ENCODE data around the gene AGO4. TPM values are rescaled to one million over a fixed set of nuclear protein-coding genes. Genes with fewer than 3 reads are reported as not detected.

Gene AGO4
- total and polyA plus RNA-seq, 2 of the 8 experiments (the other 6 are each of a cell fraction or from before 2014, with no cell fraction given), result 5.5 to 7.7 TPM

GRCh38 chr1:35825255-35825654 lies 17.4 kb downstream of the AGO4 start (continued):
- no peak for TF ChIP-seq CHD7 (IDR thresholded peaks at IDR 0.05; ENCODE audit: insufficient replicate concordance, low read length)
- no peak for TF ChIP-seq SIX5 (IDR thresholded peaks at IDR 0.05; ENCODE audit: low read depth, low read length)
- no peak for TF ChIP-seq EP300 (IDR thresholded peaks at IDR 0.05; ENCODE audit: borderline replicate concordance in 1 of 2, low read depth in 2 of 2, low read length in 2 of 2)
- TF ChIP-seq RAD21 (IDR thresholded peaks at IDR 0.05 in 1 of 2, conservative IDR thresholded peaks at IDR 0.05 in 1 of 2; ENCODE audit: low read depth in 2 of 2, low read length in 2 of 2), result no peak
- no peak for TF ChIP-seq NANOG (IDR thresholded peaks at IDR 0.05; ENCODE audit: insufficient read depth, low read depth, low read length, poor library complexity, severe bottlenecking)
- no peak for TF ChIP-seq ATF2 (IDR thresholded peaks at IDR 0.05; ENCODE audit: low read length)
- TF ChIP-seq SAP30 (IDR thresholded peaks at IDR 0.05; ENCODE audit: insufficient read depth, insufficient replicate concordance, low read length), result no peak
- no peak for TF ChIP-seq RFX5 (IDR thresholded peaks at IDR 0.05; ENCODE audit: borderline replicate concordance, low read depth, low read length)
- TF ChIP-seq JUN (IDR thresholded peaks at IDR 0.05; ENCODE audit: low read depth, low read length), result no peak

Data from H1 (cell line).